Tibial nerve (tissue), 4 donors: ENCODE results near the gene FOXL2NB. TPM values are rescaled to one million over a fixed set of nuclear protein-coding genes. Genes with fewer than 3 reads are reported as not detected.

ENCODE experiments used
- DNase-seq, 2 donors: peaks; one replicate each; pipeline ENCODE4 v3.0.0-alpha.2; 2019; ENCODE audit warnings: low spot score in 2 of 2
- H3K27ac ChIP-seq, 4 donors: fragments of 200-600 bp; sonication (generic) in 3 of 4; one replicate each; pipeline ENCODE4 v1.5.1; 2017 to 2019; ENCODE audit warnings: mild to moderate bottlenecking in 1 of 4
- H3K27me3 ChIP-seq, 2 donors: fragments of 200-600 bp; sonication (generic) in 1 of 2; one replicate each; pipeline versions ENCODE4 v1.5.1 to v1.6.0; 2017 to 2019
- H3K36me3 ChIP-seq, 3 donors: fragments of 200-600 bp; sonication (generic); one replicate each; pipeline ENCODE4 v1.5.1; 2018 to 2019
- H3K4me1 ChIP-seq, 4 donors: fragments of 200-600 bp; sonication (generic) in 3 of 4; one replicate each; pipeline ENCODE4 v1.5.1; 2017 to 2019
- H3K4me3 ChIP-seq, 4 donors: fragments of 200-600 bp; sonication (generic) in 3 of 4; one replicate each; pipeline ENCODE4 v1.5.1; 2017 to 2019; ENCODE audit warnings: mild to moderate bottlenecking in 1 of 4, moderate library complexity in 1 of 4
- H3K9me3 ChIP-seq, 4 donors: fragments of 200-600 bp; sonication (generic) in 3 of 4; one replicate each; pipeline ENCODE4 v1.5.1; 2017 to 2019
- EP300 ChIP-seq, 2 donors: sonication (generic); formaldehyde crosslinking; IDR thresholded peaks; one replicate each; pipeline ENCODE4 v1.6.1; 2017; ENCODE audit warnings: antibody characterized with exemption in 2 of 2, mild to moderate bottlenecking in 1 of 2
- POLR2A ChIP-seq, 2 donors: fragments of 450-650 bp; IDR thresholded peaks; one replicate each; pipeline ENCODE4 v1.6.1; 2017; ENCODE audit warnings: antibody characterized with exemption in 2 of 2, mild to moderate bottlenecking in 2 of 2, moderate library complexity in 2 of 2
- WGBS, 2 donors: methylation state at CpG; one replicate each; pipeline ENCODE4 v1.1.5; 2018; 5-methylcytosine and 5-hydroxymethylcytosine counted together
- total RNA-seq, 4 donors: library from RNA; depleted of rRNA; stranded (reverse); fragments of >200 nt; gene quantifications; one replicate each; pipeline ENCODE4 v1.1.0, GENCODE V29; 2016
- TF ChIP-seq, protein P1 (sequence below), 5 experiments: fragments of 200-600 bp in 3 of 5; fragments of 450-650 bp in 2 of 5; sonication (generic) in 3 of 5; IDR thresholded peaks; one replicate each; pipeline ENCODE4 v1.5.1; 2016 to 2019; ENCODE audit warnings: antibody characterized with exemption in 5 of 5, mild to moderate bottlenecking in 3 of 5, moderate library complexity in 2 of 5

The FOXL2NB gene
- total RNA-seq, 4 donors from 2014 or later, result not detected

DNA sequence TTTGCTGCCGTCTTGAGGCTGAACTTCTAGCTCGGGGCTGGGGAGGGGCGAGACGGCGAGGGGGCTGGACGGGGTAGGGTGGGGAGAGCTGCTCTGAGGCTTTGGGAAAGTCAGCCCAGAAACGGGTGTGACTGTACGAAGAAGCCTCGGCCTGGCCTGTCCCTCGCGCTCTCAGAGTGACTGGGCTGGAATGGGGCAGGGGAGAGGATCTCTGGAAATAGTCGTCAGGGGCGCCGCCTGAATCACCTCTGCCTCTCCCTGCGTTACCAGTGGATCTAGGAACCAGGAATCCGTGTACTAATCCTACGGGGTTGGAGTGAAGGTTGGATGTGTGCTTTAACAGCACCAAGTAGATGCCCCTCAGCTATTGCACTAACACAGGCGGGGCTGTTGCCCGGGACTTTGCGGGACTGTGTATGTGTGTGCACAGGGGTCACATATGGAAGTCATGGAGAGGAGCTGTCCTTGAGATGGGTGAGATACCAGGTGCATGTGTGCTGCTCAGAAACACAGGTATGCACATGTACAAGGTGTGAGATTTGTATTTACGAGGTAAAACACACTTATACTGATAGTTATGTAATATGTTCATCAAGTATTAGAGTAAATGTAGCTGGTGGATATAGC lies 591 bp downstream of the FOXL2NB start:
- Histone ChIP-seq H3K4me3 (peak overlapping the region in 1 of 4 donors; percentile 46), H3K4me1 (peaks cover 0 to 60% (median 38%) of the 10 kb centered on the region in 4 donors), H3K36me3 (no peaks in the 10 kb centered on the region), H3K27me3 (peaks cover 7 to 98% of the 10 kb centered on the region in 2 donors), H3K27ac (no peak overlapping the region), H3K9me3 (no peaks in the 10 kb centered on the region)
- TF ChIP-seq, protein P1, sequence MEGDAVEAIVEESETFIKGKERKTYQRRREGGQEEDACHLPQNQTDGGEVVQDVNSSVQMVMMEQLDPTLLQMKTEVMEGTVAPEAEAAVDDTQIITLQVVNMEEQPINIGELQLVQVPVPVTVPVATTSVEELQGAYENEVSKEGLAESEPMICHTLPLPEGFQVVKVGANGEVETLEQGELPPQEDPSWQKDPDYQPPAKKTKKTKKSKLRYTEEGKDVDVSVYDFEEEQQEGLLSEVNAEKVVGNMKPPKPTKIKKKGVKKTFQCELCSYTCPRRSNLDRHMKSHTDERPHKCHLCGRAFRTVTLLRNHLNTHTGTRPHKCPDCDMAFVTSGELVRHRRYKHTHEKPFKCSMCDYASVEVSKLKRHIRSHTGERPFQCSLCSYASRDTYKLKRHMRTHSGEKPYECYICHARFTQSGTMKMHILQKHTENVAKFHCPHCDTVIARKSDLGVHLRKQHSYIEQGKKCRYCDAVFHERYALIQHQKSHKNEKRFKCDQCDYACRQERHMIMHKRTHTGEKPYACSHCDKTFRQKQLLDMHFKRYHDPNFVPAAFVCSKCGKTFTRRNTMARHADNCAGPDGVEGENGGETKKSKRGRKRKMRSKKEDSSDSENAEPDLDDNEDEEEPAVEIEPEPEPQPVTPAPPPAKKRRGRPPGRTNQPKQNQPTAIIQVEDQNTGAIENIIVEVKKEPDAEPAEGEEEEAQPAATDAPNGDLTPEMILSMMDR (IDR thresholded peaks at IDR 0.05), result no peak
- no peak for TF ChIP-seq EP300 (IDR thresholded peaks at IDR 0.05)
- no peak for TF ChIP-seq POLR2A (IDR thresholded peaks at IDR 0.05)
- DNase-seq, result no peak
- WGBS, 2 donors, result 29 to 33% methylated on average over 17 to 21 of the region's 21 CpGs

DNA sequence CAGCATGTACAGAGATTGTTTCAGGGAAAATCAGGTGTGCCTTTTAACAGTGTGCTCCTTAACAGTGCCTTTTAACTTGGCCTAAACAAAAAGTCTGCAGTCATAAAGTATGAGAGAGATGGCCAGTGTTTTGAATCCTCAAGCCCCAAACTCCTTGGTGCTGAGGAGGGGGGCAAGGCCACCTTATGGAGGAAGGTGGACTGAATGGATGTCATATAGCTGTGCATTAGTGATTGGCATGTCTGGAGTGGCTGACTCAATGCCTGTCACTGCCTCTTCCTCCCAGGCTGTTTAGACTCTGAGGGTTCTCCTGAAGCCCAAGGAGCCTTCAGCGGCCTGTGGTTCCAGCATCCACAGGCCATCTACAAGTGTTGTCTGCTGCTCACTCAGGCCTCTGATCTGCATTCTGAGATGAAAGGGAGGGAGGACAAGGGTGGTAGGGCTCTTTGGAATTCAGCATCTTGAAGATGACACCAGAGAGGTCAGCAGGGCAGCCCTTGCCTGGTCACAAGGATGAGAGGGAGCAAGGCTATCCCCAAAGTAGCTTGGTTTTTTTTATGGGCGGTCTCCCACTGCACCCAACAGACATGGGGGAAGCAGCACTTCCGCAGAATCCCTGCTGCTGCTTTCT lies 1.5 kb downstream of the FOXL2NB start:
- WGBS, 2 donors, result 89 to 100% methylated on average over 3 of the region's 3 CpGs
- peaks cover 7 to 95% of the 10 kb centered on the region in 2 donors for H3K27me3 ChIP-seq

DNA sequence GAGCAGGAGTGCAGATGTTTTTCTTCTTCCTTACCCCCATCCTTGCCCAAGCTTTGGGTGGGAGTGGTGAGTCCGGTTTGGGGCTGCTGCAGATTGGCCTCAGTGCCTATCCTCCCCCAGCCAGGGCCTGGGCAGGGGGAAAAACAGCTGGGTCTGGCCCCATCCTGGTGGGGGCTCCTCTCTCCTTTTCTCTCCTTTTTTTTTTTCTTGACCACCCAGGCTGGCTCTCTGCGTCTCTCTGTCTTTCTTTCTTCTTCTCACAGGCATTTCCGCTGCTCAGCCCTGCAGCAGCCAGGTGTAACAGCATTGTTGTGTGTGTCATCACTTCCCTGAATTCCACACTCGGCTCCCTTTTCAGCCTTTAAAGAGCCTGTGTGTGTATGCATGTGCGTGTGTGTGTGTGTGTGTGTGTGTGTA lies 2.0 kb downstream of the FOXL2NB start:
- Histone ChIP-seq H3K4me3 (no peak overlapping the region), H3K27ac (no peak overlapping the region), H3K4me1 (peaks cover 0 to 52% (median 38%) of the 10 kb centered on the region in 4 donors), H3K9me3 (no peaks in the 10 kb centered on the region), H3K36me3 (no peaks in the 10 kb centered on the region), H3K27me3 (peaks cover 3 to 95% of the 10 kb centered on the region in 2 donors)
- 59 to 61% methylated on average over 5 of the region's 5 CpGs for WGBS, 2 donors
- no peak for TF ChIP-seq EP300 (IDR thresholded peaks at IDR 0.05)
- TF ChIP-seq, protein P1 (IDR thresholded peaks at IDR 0.05), result no peak
- no peak for DNase-seq

More for the DNA sequence above, 1.5 kb downstream of the FOXL2NB start:
- no peak for DNase-seq
- H3K4me3 ChIP-seq, result no peak overlapping the region
- H3K36me3 ChIP-seq, result no peaks in the 10 kb centered on the region
- no peak for TF ChIP-seq POLR2A (IDR thresholded peaks at IDR 0.05)
- TF ChIP-seq EP300 (IDR thresholded peaks at IDR 0.05), result no peak
- TF ChIP-seq, protein P1 (IDR thresholded peaks at IDR 0.05), result no peak
- H3K27ac ChIP-seq, result no peak overlapping the region
- H3K4me1 ChIP-seq, result peaks cover 0 to 56% (median 38%) of the 10 kb centered on the region in 4 donors
- no peaks in the 10 kb centered on the region for H3K9me3 ChIP-seq

DNA sequence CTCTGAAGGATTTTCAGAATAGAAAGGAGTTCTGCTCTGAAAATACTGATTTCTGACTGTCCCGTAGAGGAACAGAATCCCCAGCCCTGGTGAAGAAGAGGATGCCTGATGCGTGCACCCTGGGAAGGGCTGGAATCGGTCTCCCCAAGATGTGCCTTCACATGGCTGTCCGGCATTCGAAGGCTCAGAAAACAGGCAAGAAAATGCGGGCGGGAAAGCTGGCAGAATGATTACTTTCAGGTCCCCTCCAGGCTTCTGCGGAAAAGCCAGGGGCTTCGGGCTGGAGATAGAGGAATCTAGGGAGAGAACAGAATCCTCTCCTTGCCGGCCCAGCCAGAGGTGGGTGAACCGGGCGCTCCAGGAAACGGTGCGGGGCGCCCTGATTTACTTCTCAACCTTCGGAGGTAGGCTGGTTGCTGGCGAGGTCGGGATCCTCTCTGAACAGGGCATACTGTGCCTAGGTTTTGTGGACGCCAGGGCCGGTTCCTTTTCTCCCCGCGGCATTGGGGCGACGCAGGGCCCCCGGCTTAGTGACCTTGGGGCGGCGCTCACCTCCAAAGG lies 2.5 kb downstream of the FOXL2NB start:
- WGBS, 2 donors, result 6 to 10% methylated on average over 26 of the region's 27 CpGs
- H3K4me3 ChIP-seq, result peak overlapping the region in 3 of 4 donors; percentile 21 to 45 (median 24)
- no peak for DNase-seq
- no peaks in the 10 kb centered on the region for H3K9me3 ChIP-seq
- no peaks in the 10 kb centered on the region for H3K36me3 ChIP-seq
- TF ChIP-seq POLR2A (IDR thresholded peaks at IDR 0.05) (no peak), EP300 (IDR thresholded peaks at IDR 0.05) (no peak)
- TF ChIP-seq, protein P1 (IDR thresholded peaks at IDR 0.05), result no peak
- H3K4me1 ChIP-seq, result peaks cover 0 to 47% (median 33%) of the 10 kb centered on the region in 4 donors
- no peak overlapping the region for H3K27ac ChIP-seq
- peaks cover 0 to 95% of the 10 kb centered on the region in 2 donors for H3K27me3 ChIP-seq
